H54 (cell line): ENCODE results near the gene INAVA.

Source experiments
- DNase-seq: peaks from one replicate; pipeline ENCODE4 v3.0.0; 2011; ENCODE audit warnings: low spot score, mixed read lengths; ENCODE audit not compliant: insufficient read length
- FAIRE-seq: peaks from 3 replicates; lab custom pipeline; 2011; peaks lifted over from hg19 to GRCh38; lab: Jason Lieb, UNC
- POLR2A ChIP-seq: IDR thresholded peaks from 2 replicates; pipeline ENCODE4 v1.6.1; 2011; ENCODE audit warnings: low read depth, mild to moderate bottlenecking, low read length

INAVA gene

GRCh38 chr1:200894712-200895442 lies at the start of gene INAVA:
Gene INAVA, plus strand, starts transcription at chr1:200894900. Its CDS starts 3,501 bp downstream, at chr1:200898401.
- FAIRE-seq (no peak), DNase-seq (no peak)

GRCh38 chr1:200845360-200845759 lies 49.3 kb upstream of the INAVA start:
- no peak for TF ChIP-seq POLR2A
- FAIRE-seq: peak; percentile 23
- DNase-seq: no peak

More at GRCh38 chr1:200894712-200895442, at the start of gene INAVA:
- TF ChIP-seq POLR2A: no peak

- DNase-seq (no peak), FAIRE-seq (peak; percentile 6)
- TF ChIP-seq POLR2A: no peak
These were observed 48.3 kb upstream of the INAVA start for GRCh38 chr1:200846398-200846797.

- FAIRE-seq (no peak), DNase-seq (no peak)
- no peak for TF ChIP-seq POLR2A
These were observed 45.3 kb upstream of the INAVA start for GRCh38 chr1:200849430-200849829.

- no peak for TF ChIP-seq POLR2A
- FAIRE-seq (no peak), DNase-seq (no peak)
These were observed 44.1 kb upstream of the INAVA start for GRCh38 chr1:200850554-200850953.

- FAIRE-seq: no peak
- no peak for TF ChIP-seq POLR2A
- no peak for DNase-seq
These were observed 37.9 kb upstream of the INAVA start for GRCh38 chr1:200856716-200857357.

GRCh38 chr1:200857804-200858203 lies 36.9 kb upstream of the INAVA start:
- DNase-seq (no peak), FAIRE-seq (peak; percentile 15)
- TF ChIP-seq POLR2A: no peak

GRCh38 chr1:200861937-200862647 lies 32.6 kb upstream of the INAVA start:
- no peak for DNase-seq
- no peak for FAIRE-seq
- no peak for TF ChIP-seq POLR2A

GRCh38 chr1:200862713-200863415 lies 31.8 kb upstream of the INAVA start:
- no peak for DNase-seq
- FAIRE-seq: no peak
- no peak for TF ChIP-seq POLR2A

- DNase-seq: no peak
- no peak for TF ChIP-seq POLR2A
- FAIRE-seq: no peak
These were observed 28.6 kb upstream of the INAVA start for GRCh38 chr1:200866116-200866515.

GRCh38 chr1:200866521-200866920 lies 28.2 kb upstream of the INAVA start:
- no peak for TF ChIP-seq POLR2A
- no peak for FAIRE-seq
- DNase-seq: no peak

- no peak for FAIRE-seq
These were observed 27.5 kb upstream of the INAVA start for GRCh38 chr1:200867018-200867811.

GRCh38 chr1:200869376-200869752 lies 25.3 kb upstream of the INAVA start:
- FAIRE-seq: no peak
- no peak for TF ChIP-seq POLR2A
- DNase-seq: no peak

More at GRCh38 chr1:200867018-200867811, 27.5 kb upstream of the INAVA start:
- no peak for DNase-seq
- no peak for TF ChIP-seq POLR2A
